ENCODE data around the gene KLRF1. TPM values are rescaled to one million over a fixed set of nuclear protein-coding genes. Genes with fewer than 3 reads are reported as not detected.
A peak's percentile ranks its signal among the peaks of the same experiment; 100 is the strongest.

The KLRF1 gene
- polyA plus RNA-seq, 1 donor from 2014 or later, result not detected

DNA sequence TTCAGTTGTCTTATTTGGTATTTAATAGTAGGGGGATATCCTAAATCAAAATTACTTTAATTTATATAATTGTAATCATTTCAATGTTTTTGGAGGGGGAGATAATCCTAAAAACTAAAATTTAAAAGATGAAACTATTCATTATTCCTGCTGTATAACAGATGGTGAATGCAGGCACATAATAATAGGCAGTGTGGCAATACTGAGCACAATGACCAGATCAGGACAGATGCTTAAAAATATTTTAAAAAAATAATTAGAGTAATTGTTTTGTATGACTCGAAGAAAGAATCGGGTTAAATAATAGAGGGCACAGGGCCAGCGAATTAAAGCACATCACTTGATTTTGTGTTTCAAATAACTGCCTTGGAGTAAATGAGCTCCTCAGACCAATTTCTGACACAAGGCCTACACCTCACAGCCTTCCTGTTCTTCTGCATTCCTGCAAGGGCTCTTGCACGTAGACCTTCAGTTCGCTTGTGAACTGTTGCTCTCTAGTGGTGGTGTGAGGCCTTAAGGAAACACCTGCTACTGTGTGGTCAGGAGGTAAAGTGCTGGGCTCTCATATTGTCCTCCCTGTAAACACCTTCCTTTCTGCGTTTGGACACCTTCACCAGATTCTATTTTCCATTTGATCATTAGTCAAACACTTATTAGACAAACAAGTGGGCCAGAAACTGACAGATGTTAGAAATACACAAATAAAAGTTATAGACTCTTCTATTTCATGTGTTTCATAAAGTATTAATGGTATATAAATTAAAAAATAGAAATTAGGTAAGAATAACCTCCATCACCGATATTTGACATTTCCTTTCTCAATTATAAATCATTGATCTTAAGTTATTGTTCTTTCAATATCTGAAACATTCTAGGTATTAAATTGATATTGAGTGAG, 29.3 kb upstream of the KLRF1 start:
- Histone ChIP-seq H3K27ac (ENCODE audit: low read length) (no peak overlapping the region), H3K79me2 (replicated peaks; ENCODE audit: insufficient read depth, low read length) (no peaks in the 10 kb centered on the region), H3F3A (ENCODE audit: insufficient read depth, low read length, poor library complexity, severe bottlenecking) (no peaks in the 10 kb centered on the region), H3K27me3 (ENCODE audit: insufficient read depth, low read depth, low read length) (no peaks in the 10 kb centered on the region), H4K20me1 (ENCODE audit: insufficient read depth) (no peaks in the 10 kb centered on the region), H3K36me3 (ENCODE audit: insufficient read depth, low read length) (no peaks in the 10 kb centered on the region), H3K4me2 (ENCODE audit: low read length) (no peak overlapping the region), H3K9me2 (ENCODE audit: insufficient read depth, low read length) (no peaks in the 10 kb centered on the region), H2AFZ (ENCODE audit: low read depth, low read length) (no peak overlapping the region), H3K9ac (ENCODE audit: low read length) (no peak overlapping the region), H3K4me3 (ENCODE audit: low read length) (no peak overlapping the region), H3K9me3 (ENCODE audit: low read length) (no peaks in the 10 kb centered on the region)
- TF ChIP-seq EP300 (conservative IDR thresholded peaks at IDR 0.05; ENCODE audit: poor library complexity, severe bottlenecking) (no peak), SMC3 (conservative IDR thresholded peaks at IDR 0.05; ENCODE audit: poor library complexity) (peak; percentile 43), TAF1 (IDR thresholded peaks at IDR 0.05; ENCODE audit: low read depth) (no peak), MXI1 (conservative IDR thresholded peaks at IDR 0.05; ENCODE audit: poor library complexity, severe bottlenecking) (no peak), RAD21 (conservative IDR thresholded peaks at IDR 0.05) (peak; percentile 49), POLR2AphosphoS5 (IDR thresholded peaks at IDR 0.05) (no peak), EZH2 (IDR thresholded peaks at IDR 0.05; ENCODE audit: borderline replicate concordance, insufficient read depth, low read length, poor library complexity, severe bottlenecking) (no peak)
- TF ChIP-seq, protein P1, sequence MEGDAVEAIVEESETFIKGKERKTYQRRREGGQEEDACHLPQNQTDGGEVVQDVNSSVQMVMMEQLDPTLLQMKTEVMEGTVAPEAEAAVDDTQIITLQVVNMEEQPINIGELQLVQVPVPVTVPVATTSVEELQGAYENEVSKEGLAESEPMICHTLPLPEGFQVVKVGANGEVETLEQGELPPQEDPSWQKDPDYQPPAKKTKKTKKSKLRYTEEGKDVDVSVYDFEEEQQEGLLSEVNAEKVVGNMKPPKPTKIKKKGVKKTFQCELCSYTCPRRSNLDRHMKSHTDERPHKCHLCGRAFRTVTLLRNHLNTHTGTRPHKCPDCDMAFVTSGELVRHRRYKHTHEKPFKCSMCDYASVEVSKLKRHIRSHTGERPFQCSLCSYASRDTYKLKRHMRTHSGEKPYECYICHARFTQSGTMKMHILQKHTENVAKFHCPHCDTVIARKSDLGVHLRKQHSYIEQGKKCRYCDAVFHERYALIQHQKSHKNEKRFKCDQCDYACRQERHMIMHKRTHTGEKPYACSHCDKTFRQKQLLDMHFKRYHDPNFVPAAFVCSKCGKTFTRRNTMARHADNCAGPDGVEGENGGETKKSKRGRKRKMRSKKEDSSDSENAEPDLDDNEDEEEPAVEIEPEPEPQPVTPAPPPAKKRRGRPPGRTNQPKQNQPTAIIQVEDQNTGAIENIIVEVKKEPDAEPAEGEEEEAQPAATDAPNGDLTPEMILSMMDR (IDR thresholded peaks at IDR 0.05; ENCODE audit: poor library complexity, severe bottlenecking), result peak; percentile 37
- TF ChIP-seq, protein P2, sequence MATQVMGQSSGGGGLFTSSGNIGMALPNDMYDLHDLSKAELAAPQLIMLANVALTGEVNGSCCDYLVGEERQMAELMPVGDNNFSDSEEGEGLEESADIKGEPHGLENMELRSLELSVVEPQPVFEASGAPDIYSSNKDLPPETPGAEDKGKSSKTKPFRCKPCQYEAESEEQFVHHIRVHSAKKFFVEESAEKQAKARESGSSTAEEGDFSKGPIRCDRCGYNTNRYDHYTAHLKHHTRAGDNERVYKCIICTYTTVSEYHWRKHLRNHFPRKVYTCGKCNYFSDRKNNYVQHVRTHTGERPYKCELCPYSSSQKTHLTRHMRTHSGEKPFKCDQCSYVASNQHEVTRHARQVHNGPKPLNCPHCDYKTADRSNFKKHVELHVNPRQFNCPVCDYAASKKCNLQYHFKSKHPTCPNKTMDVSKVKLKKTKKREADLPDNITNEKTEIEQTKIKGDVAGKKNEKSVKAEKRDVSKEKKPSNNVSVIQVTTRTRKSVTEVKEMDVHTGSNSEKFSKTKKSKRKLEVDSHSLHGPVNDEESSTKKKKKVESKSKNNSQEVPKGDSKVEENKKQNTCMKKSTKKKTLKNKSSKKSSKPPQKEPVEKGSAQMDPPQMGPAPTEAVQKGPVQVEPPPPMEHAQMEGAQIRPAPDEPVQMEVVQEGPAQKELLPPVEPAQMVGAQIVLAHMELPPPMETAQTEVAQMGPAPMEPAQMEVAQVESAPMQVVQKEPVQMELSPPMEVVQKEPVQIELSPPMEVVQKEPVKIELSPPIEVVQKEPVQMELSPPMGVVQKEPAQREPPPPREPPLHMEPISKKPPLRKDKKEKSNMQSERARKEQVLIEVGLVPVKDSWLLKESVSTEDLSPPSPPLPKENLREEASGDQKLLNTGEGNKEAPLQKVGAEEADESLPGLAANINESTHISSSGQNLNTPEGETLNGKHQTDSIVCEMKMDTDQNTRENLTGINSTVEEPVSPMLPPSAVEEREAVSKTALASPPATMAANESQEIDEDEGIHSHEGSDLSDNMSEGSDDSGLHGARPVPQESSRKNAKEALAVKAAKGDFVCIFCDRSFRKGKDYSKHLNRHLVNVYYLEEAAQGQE (IDR thresholded peaks at IDR 0.05; ENCODE audit: borderline replicate concordance), result no peak

DNA sequence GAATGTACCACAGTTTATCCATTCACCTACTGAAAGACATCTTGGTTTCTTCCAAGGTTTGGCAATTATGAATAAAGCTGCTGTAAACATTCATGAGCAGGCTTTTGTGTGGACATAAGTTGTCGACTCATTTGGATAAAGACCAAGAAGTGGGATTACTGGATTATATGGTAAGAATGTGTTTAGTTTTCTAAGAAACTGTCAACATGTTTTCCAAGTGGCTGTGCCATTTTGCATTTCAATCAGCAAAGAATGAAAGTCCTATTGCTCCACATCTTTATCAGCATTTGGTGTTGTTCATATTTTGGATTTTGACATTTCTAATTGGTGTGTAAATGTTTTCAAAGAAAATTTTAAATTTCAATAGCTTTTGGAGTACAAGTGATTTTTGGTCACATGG, 27.3 kb upstream of the KLRF1 start:
- Histone ChIP-seq H4K20me1 (ENCODE audit: insufficient read depth) (no peaks in the 10 kb centered on the region), H3K27me3 (ENCODE audit: insufficient read depth, low read depth, low read length) (no peaks in the 10 kb centered on the region), H3K36me3 (ENCODE audit: insufficient read depth, low read length) (no peaks in the 10 kb centered on the region), H3K9ac (ENCODE audit: low read length) (no peak overlapping the region), H3K9me3 (ENCODE audit: low read length) (no peaks in the 10 kb centered on the region), H3K9me2 (ENCODE audit: insufficient read depth, low read length) (no peaks in the 10 kb centered on the region), H3K4me3 (ENCODE audit: low read length) (no peak overlapping the region), H3F3A (ENCODE audit: insufficient read depth, low read length, poor library complexity, severe bottlenecking) (no peaks in the 10 kb centered on the region), H3K27ac (ENCODE audit: low read length) (no peak overlapping the region), H3K4me2 (ENCODE audit: low read length) (no peak overlapping the region), H2AFZ (ENCODE audit: low read depth, low read length) (no peak overlapping the region), H3K79me2 (replicated peaks; ENCODE audit: insufficient read depth, low read length) (no peaks in the 10 kb centered on the region)
- TF ChIP-seq RAD21 (conservative IDR thresholded peaks at IDR 0.05), result no peak
- TF ChIP-seq TAF1 (IDR thresholded peaks at IDR 0.05; ENCODE audit: low read depth), result no peak
- TF ChIP-seq, protein P2 (IDR thresholded peaks at IDR 0.05; ENCODE audit: borderline replicate concordance), result no peak
- TF ChIP-seq MXI1 (conservative IDR thresholded peaks at IDR 0.05; ENCODE audit: poor library complexity, severe bottlenecking), result no peak
- no peak for TF ChIP-seq EZH2 (IDR thresholded peaks at IDR 0.05; ENCODE audit: borderline replicate concordance, insufficient read depth, low read length, poor library complexity, severe bottlenecking)
- no peak for TF ChIP-seq SMC3 (conservative IDR thresholded peaks at IDR 0.05; ENCODE audit: poor library complexity)
- TF ChIP-seq EP300 (conservative IDR thresholded peaks at IDR 0.05; ENCODE audit: poor library complexity, severe bottlenecking), result no peak

All from neural cell (in vitro differentiated cells).